LNCaP clone FGC (cell line): ENCODE measurements around the gene GRIPAP1.

Experiments
- DNase-seq: peaks from one replicate; pipeline ENCODE4 v3.0.0-alpha.2; 2011; ENCODE audit warnings: low read depth
- H3K4me3 ChIP-seq: 2 replicates; pipeline ENCODE4 v1.5.1; 2011; ENCODE audit warnings: mild to moderate bottlenecking, low read depth, low read length, control low read depth
- TF ChIP-seq, protein P1 (sequence below): IDR thresholded peaks from 2 replicates; pipeline ENCODE4 v1.5.1; 2012; ENCODE audit warnings: mild to moderate bottlenecking; ENCODE audit not compliant: control insufficient read depth, insufficient read depth; ENCODE audit errors: extremely low read depth

GRIPAP1 gene

DNA sequence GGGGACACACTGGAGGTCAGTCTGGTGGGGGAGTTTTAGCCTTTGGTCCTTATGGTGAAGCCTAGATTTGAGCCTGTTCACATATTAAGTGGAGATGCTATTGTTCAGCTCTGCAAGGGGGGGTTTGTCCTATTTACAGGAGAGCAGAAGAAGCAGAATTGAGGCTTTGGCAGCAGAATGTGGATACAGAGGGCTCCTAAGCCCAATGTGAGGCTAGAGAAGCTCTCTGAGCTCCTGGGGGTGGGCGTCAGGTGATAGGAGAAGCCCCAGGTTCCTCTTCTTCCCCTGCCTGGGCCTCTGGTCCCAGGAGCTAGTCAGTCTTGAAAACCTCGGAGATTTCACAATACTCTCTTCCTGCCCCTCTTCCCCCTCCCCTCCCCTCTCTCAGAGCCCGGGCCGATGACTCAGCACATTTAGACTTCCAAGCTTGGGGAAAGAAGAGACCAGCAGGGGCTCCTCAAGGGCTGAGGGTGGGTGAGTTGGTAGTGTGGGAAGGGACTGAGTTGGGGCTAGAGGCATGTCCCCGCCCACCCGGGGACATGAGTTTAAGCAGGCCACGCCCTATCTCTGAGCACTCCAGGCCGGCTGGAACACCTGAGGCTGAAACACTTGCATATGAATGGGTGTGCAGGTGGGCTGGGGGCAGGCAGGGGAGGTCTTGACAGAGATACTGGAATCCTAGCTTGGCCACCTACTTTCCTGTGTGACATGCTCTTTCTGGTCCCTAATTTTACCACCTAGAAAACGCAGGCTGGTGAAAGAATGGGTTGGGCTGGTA, 37.7 kb upstream of the GRIPAP1 start:
- TF ChIP-seq, protein P1, sequence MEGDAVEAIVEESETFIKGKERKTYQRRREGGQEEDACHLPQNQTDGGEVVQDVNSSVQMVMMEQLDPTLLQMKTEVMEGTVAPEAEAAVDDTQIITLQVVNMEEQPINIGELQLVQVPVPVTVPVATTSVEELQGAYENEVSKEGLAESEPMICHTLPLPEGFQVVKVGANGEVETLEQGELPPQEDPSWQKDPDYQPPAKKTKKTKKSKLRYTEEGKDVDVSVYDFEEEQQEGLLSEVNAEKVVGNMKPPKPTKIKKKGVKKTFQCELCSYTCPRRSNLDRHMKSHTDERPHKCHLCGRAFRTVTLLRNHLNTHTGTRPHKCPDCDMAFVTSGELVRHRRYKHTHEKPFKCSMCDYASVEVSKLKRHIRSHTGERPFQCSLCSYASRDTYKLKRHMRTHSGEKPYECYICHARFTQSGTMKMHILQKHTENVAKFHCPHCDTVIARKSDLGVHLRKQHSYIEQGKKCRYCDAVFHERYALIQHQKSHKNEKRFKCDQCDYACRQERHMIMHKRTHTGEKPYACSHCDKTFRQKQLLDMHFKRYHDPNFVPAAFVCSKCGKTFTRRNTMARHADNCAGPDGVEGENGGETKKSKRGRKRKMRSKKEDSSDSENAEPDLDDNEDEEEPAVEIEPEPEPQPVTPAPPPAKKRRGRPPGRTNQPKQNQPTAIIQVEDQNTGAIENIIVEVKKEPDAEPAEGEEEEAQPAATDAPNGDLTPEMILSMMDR: no peak
- DNase-seq: no peak
- H3K4me3 ChIP-seq: no peak overlapping the region

DNA sequence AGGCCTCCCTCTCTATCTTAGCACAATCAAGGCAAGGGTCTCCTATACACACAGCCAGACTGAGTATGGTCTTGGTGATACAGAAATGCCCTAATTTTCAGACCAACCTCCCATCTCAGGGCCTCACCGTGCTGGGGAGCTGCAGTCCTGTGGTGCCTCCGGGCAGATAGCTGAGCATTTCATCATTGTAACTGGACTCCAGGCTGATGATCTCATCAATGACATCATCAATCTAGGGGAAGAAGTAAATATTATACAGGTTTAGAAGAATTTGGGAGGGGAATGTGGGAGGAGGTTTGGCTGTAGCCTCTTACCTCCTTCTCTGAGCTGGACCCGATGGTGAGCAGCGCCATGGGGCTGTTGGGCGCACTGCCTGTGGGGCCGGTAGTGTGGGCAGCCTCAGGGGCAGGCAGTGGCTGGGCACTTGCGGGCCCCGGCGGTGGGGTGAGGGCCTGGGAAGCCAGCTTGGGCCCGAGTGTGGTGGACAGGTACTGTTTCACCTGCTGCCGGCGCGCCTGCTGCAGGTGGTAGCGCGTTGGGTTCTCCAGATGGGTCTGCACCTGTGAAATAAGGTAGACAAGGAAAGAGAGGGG, 35.9 kb upstream of the GRIPAP1 start:
- H3K4me3 ChIP-seq: no peak overlapping the region
- TF ChIP-seq, protein P1: no peak
- no peak for DNase-seq

DNA sequence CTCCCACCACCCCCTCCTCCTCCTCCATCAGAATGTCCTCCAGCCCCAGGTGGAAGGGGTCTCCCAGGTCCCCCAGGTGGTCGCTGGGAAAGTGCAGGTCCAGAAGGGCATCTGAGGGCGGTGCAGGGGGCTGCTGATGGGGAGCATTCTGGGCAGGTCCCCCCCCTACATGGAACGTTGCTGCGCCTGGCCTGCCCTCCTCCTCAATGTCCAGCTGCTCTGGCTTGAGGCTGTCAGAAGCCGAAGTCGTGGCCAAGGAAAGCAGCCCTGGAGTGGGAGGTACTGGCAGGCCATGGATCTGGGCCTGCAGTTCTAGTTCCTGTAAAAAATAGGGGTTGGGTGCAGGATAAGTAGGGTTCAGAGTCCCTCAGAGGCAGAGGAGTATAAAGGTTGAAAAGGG, 28.2 kb upstream of the GRIPAP1 start:
- no peak for DNase-seq
- TF ChIP-seq, protein P1: no peak
- no peak overlapping the region for H3K4me3 ChIP-seq

DNA sequence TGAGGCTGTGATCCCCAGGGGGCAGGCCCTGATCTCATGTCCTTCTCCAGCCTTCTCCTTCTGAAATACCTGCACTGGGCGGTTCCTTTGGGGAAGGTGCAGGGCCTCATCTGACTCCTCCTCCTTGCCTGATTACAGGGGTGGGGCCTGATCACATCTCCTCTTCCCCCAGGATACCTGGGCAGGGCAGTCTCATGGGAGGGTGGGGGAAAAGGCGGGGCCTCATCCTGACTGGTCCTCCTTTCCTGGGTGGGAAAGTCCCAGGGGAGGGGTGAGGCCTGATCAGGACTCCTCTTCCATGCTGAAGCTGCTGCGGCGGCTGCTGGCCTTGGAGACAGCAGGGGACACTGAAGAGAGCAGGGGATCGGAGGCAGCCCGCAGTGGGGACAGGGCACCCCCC, 27.8 kb upstream of the GRIPAP1 start:
- no peak for DNase-seq
- no peak overlapping the region for H3K4me3 ChIP-seq
- TF ChIP-seq, protein P1: no peak

GRCh38 chrX:49019599-49020249, 17.7 kb upstream of the GRIPAP1 start:
- H3K4me3 ChIP-seq: no peak overlapping the region
- DNase-seq: no peak
- TF ChIP-seq, protein P1: no peak

GRCh38 chrX:49019050-49019449, 17.0 kb upstream of the GRIPAP1 start:
- no peak for DNase-seq
- no peak overlapping the region for H3K4me3 ChIP-seq
- TF ChIP-seq, protein P1: no peak
